ENCODE results near the gene BNIPL.

Gene BNIPL

GRCh38 chr1:151010346-151010726, 26.1 kb upstream of the BNIPL start:
- no peaks in the 10 kb centered on the region for H3K27me3 ChIP-seq (ENCODE audit: insufficient read depth, low read length)
- TF ChIP-seq, protein P1, sequence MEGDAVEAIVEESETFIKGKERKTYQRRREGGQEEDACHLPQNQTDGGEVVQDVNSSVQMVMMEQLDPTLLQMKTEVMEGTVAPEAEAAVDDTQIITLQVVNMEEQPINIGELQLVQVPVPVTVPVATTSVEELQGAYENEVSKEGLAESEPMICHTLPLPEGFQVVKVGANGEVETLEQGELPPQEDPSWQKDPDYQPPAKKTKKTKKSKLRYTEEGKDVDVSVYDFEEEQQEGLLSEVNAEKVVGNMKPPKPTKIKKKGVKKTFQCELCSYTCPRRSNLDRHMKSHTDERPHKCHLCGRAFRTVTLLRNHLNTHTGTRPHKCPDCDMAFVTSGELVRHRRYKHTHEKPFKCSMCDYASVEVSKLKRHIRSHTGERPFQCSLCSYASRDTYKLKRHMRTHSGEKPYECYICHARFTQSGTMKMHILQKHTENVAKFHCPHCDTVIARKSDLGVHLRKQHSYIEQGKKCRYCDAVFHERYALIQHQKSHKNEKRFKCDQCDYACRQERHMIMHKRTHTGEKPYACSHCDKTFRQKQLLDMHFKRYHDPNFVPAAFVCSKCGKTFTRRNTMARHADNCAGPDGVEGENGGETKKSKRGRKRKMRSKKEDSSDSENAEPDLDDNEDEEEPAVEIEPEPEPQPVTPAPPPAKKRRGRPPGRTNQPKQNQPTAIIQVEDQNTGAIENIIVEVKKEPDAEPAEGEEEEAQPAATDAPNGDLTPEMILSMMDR (IDR thresholded peaks at IDR 0.05; ENCODE audit: low read length) = no peak
- TF ChIP-seq EZH2 (IDR thresholded peaks at IDR 0.05; ENCODE audit: borderline replicate concordance, low read length) = no peak
- H3F3A ChIP-seq (ENCODE audit: insufficient read depth, low read length) = no peaks in the 10 kb centered on the region
- H3K27ac ChIP-seq (ENCODE audit: low read depth, low read length, poor library complexity, severe bottlenecking) = no peak overlapping the region
- no peak overlapping the region for H3K4me2 ChIP-seq (ENCODE audit: low read length)
- H3K4me3 ChIP-seq (ENCODE audit: low read depth, low read length, poor library complexity, severe bottlenecking) = no peak overlapping the region
- H3K9me2 ChIP-seq (ENCODE audit: low read depth, low read length) = no peaks in the 10 kb centered on the region
- H2AFZ ChIP-seq (ENCODE audit: low read length) = no peak overlapping the region
- H3K36me3 ChIP-seq (ENCODE audit: insufficient read depth, low read length) = no peaks in the 10 kb centered on the region
- no peaks in the 10 kb centered on the region for H4K20me1 ChIP-seq (ENCODE audit: insufficient read depth, low read length)
- no peak overlapping the region for H3K9ac ChIP-seq (ENCODE audit: low read length)
- peaks cover 48% of the 10 kb centered on the region for H3K4me1 ChIP-seq (ENCODE audit: insufficient read depth, low read length, severe bottlenecking)
- H3K9me3 ChIP-seq (ENCODE audit: low read length) = no peaks in the 10 kb centered on the region
- H3K79me2 ChIP-seq (ENCODE audit: insufficient read depth, low read length) = no peaks in the 10 kb centered on the region

DNA sequence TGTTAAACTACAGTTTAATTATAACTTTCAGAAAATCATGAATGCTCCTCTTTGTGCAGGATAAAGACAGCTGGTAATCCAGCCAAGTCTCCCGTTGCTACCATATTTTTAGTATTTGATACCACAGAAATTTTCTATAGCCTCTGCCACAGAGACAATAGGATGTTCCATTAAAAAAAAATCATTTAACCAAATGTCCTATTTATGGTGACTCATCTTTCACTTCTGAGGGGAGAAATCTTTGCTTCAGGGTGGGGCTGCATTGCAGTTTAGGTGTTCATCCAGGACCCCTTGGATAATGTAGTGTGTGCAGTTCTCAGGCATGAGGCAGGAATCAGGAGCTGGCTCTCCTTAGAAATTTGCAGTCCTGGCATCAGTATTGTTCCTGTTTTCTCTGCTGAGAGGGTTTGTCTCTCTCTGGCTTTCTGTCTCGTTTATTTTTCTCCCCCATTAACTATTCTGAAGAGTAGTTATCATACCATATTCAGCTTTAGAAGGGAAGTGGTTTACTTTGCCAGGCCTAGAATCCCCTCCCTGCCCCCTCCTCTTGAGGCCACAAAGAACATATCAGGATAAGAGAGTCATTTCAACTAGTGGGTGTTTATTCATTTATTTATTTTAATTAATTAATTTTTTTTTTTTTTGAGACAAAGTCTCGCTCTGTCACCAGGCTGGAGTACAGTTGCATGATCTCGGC, 25.1 kb upstream of the BNIPL start:
- Histone ChIP-seq H3F3A (ENCODE audit: insufficient read depth, low read length) (no peaks in the 10 kb centered on the region), H4K20me1 (ENCODE audit: insufficient read depth, low read length) (no peaks in the 10 kb centered on the region), H3K9me2 (ENCODE audit: low read depth, low read length) (no peaks in the 10 kb centered on the region), H3K79me2 (ENCODE audit: insufficient read depth, low read length) (no peaks in the 10 kb centered on the region), H3K27me3 (ENCODE audit: insufficient read depth, low read length) (no peaks in the 10 kb centered on the region), H3K9me3 (ENCODE audit: low read length) (no peaks in the 10 kb centered on the region), H3K36me3 (ENCODE audit: insufficient read depth, low read length) (no peaks in the 10 kb centered on the region), H3K4me1 (ENCODE audit: insufficient read depth, low read length, severe bottlenecking) (peaks cover 38% of the 10 kb centered on the region), H2AFZ (ENCODE audit: low read length) (no peak overlapping the region), H3K4me3 (ENCODE audit: low read depth, low read length, poor library complexity, severe bottlenecking) (no peak overlapping the region), H3K4me2 (ENCODE audit: low read length) (no peak overlapping the region), H3K27ac (ENCODE audit: low read depth, low read length, poor library complexity, severe bottlenecking) (no peak overlapping the region), H3K9ac (ENCODE audit: low read length) (no peak overlapping the region; the same call in 1 of the 2 replicates)
- TF ChIP-seq, protein P1 (IDR thresholded peaks at IDR 0.05; ENCODE audit: low read length) = no peak
- TF ChIP-seq EZH2 (IDR thresholded peaks at IDR 0.05; ENCODE audit: borderline replicate concordance, low read length) = no peak

- Histone ChIP-seq H3K4me1 (ENCODE audit: insufficient read depth, low read length, severe bottlenecking) (peaks cover 24% of the 10 kb centered on the region), H3K4me2 (ENCODE audit: low read length) (no peak overlapping the region), H3F3A (ENCODE audit: insufficient read depth, low read length) (no peaks in the 10 kb centered on the region), H3K27me3 (ENCODE audit: insufficient read depth, low read length) (no peaks in the 10 kb centered on the region), H3K79me2 (ENCODE audit: insufficient read depth, low read length) (no peaks in the 10 kb centered on the region), H3K9me2 (ENCODE audit: low read depth, low read length) (no peaks in the 10 kb centered on the region), H3K27ac (ENCODE audit: low read depth, low read length, poor library complexity, severe bottlenecking) (no peak overlapping the region), H2AFZ (ENCODE audit: low read length) (no peak overlapping the region), H3K9ac (ENCODE audit: low read length) (no peak overlapping the region), H3K9me3 (ENCODE audit: low read length) (no peaks in the 10 kb centered on the region), H3K4me3 (ENCODE audit: low read depth, low read length, poor library complexity, severe bottlenecking) (no peak overlapping the region), H3K36me3 (ENCODE audit: insufficient read depth, low read length) (no peaks in the 10 kb centered on the region), H4K20me1 (ENCODE audit: insufficient read depth, low read length) (no peaks in the 10 kb centered on the region)
- TF ChIP-seq EZH2 (IDR thresholded peaks at IDR 0.05; ENCODE audit: borderline replicate concordance, low read length) = no peak
- TF ChIP-seq, protein P1 (IDR thresholded peaks at IDR 0.05; ENCODE audit: low read length) = no peak
These were observed 23.5 kb upstream of the BNIPL start for GRCh38 chr1:151012684-151013471.

Data from OCI-LY1 (cell line).